ENCODE data around the gene SMARCA2.

SMARCA2 gene

GRCh38 chr9:2150338-2150737, 135.2 kb downstream of the SMARCA2 start:
- DNase-seq: no peak

GRCh38 chr9:2151171-2151570, 136.0 kb downstream of the SMARCA2 start:
- DNase-seq: no peak

GRCh38 chr9:2152966-2153629, 138.0 kb downstream of the SMARCA2 start:
- DNase-seq: no peak

- no peak for DNase-seq
Measured at GRCh38 chr9:2153630-2154217, 138.6 kb downstream of the SMARCA2 start.

GRCh38 chr9:2154731-2155130, 139.6 kb downstream of the SMARCA2 start:
- DNase-seq: no peak

GRCh38 chr9:2155966-2156365, 140.8 kb downstream of the SMARCA2 start:
- no peak for DNase-seq

GRCh38 chr9:2157277-2158110, 142.3 kb downstream of the SMARCA2 start:
- DNase-seq: no peak

- peak; percentile 27 for DNase-seq
Measured at GRCh38 chr9:2158111-2158610, 143.0 kb downstream of the SMARCA2 start.

- DNase-seq: no peak
Measured at GRCh38 chr9:2158766-2159430, 143.8 kb downstream of the SMARCA2 start.

- DNase-seq: no peak
Measured at GRCh38 chr9:2159521-2160454, 144.6 kb downstream of the SMARCA2 start.

- DNase-seq: no peak
Measured at GRCh38 chr9:2161661-2162060, 146.5 kb downstream of the SMARCA2 start.

GRCh38 chr9:2163231-2163885, 148.2 kb downstream of the SMARCA2 start:
- no peak for DNase-seq

GRCh38 chr9:2164268-2164667, 149.1 kb downstream of the SMARCA2 start:
- DNase-seq: no peak

GRCh38 chr9:2166203-2166602, 151.1 kb downstream of the SMARCA2 start:
- DNase-seq: no peak

- no peak for DNase-seq
Measured at GRCh38 chr9:2169035-2169434, 153.9 kb downstream of the SMARCA2 start.

- no peak for DNase-seq
Measured at GRCh38 chr9:2170722-2171121, 155.6 kb downstream of the SMARCA2 start.

- no peak for DNase-seq
Measured at GRCh38 chr9:2173170-2173569, 158.0 kb downstream of the SMARCA2 start.

- DNase-seq: no peak
Measured at GRCh38 chr9:2173861-2174260, 158.7 kb downstream of the SMARCA2 start.

- no peak for DNase-seq
Measured at GRCh38 chr9:2174306-2174705, 159.2 kb downstream of the SMARCA2 start.

GRCh38 chr9:2174911-2175310, 159.8 kb downstream of the SMARCA2 start:
- DNase-seq: no peak

- no peak for DNase-seq
Measured at GRCh38 chr9:2177121-2177520, 162.0 kb downstream of the SMARCA2 start.
